ENCODE data around the gene SMURF2. TPM values are rescaled to one million over a fixed set of nuclear protein-coding genes. Genes with fewer than 3 reads are reported as not detected.

The SMURF2 gene
- total RNA-seq, 1 experiment from 2014 or later = 50.8 TPM

DNA sequence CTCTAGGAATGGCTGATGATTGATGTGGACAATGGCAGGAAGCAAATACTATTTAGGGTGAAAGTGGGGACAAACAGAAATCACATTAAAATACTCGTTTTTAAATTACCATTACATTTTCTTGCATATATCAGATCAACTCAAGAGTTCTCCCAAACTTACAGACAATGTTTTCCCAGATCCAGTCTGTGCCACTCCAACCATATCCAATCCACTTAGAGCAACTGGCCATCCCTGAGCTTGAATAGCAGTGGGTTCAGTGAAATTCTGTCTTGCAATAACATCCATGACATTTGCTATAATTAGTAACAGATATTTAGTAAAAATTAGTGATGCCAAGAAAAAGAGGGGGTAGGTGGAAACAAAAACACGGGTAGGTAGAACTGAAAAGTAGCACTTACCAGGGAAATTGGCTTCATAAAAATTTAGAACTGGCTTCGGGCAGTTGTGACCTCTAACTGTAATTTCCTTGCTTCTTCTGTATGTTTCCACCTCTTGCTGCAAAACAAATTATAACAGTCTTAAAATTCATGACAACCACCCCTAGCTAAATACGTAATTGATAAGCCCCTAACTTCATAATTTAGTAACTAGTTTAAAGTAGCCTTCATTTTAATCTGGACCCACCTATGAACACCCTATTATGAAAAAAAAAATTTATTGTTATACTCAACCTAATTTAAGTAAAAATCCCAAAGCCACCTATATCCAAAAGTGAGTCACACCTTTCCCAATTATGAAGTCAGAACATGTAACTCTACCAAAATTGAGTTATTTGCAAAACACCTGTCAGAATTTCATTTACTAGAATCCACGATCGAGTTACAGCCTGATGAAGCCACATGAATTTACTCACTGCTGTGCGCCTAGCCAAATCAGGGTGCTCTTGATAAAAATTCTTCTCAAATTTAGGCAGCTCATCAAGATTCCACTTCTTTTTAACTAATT is 158.0 kb downstream of the SMURF2 start:
- DNase-seq (ENCODE audit: low spot score) = no peak

DNA sequence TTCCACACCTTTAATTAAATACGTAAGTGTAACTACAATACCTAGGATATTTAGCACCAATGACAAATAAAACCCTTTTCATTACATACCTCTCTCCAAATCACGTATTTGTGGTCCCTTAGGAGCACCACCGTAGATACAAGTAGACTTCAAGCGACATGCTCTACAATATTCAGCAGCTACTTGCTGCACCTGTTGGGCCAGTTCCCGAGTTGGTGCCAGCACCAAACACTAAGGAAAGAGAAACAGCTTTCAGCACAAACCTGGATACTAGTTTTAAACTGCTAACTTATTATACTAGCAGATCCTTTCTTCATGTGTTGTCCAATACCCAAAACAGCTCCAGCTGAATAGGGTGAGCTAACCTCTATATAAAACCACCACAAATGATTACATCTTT is 158.8 kb downstream of the SMURF2 start:
- DNase-seq (ENCODE audit: low spot score) = no peak

DNA sequence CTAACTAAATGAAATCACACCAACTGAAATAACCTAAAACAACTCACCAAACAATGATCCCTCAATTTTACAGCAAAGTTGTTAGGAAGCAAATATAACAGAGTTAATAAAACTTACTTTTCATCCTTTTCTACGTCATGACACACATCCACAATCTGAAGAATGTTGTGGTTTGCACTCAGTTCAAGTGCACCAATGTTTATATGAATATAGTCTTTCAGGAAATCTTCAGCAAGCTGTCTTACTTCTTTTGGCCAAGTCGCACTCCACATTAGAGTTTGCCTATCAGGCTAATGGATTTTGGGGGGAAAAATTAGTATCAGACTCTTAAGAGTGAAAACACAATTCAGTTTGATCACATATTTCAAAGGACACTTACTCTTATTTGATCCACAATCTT is 159.3 kb downstream of the SMURF2 start:
- DNase-seq (ENCODE audit: low spot score) = no peak

DNA sequence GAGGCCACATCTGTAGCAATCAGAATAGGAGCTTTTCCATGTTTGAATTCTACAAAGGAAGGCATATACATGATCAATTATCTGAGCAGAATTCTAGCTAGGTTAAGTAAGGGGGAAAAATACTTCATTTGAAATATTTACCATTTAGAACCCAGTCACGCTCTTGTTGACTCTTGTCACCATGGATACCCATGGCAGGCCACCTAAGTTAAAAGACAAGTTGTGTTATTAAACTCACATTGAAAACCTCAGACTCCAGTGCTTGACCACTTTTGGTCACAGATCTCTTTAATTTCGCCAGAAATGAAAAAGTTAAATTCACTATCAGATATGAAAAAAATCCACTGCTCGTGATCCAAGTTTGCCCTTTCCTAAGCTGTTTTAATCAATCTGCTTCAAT is 160.1 kb downstream of the SMURF2 start:
- DNase-seq (ENCODE audit: low spot score) = no peak

DNA sequence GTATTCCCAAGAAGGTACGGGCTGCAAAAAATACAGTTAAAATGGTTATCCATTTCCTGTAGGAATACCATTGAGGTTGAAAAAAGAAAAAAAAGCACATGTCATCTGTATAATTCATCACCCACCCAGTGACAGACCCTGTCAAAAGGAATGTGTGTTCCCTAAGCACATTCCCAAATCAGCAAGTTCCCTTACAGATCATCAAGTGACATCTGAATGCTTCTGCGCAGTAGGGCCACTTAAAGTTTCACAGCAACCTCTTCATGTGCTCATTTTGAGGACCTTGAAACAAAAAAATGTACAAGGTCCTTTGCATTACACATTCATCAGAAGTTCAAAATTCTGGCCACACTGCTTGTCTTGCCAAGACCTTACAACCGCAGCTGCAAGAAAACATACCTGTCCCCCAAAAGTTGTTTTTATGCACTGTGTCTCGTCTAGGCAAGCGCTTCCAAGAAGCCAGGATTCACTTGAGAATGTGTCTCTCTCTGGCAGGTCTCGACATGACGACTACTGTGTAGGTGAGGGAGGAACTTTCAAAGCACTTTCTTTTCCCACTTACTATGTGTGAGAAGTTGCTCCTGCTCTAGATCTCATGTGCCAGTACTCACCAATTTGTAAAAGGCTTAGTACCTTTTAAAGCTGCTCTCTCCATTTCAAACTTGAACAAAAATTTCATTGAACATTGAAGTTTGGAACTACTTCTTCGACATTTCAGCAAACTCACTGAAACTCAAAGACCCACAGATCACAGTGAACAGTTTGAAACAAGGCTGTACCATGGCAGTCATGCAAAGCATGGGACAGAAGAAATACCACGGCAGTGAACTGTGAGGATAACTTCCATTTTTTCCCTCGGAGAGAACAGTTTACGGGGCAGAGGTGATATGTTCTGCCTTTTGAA is 161.0 kb downstream of the SMURF2 start:
- DNase-seq (ENCODE audit: low spot score) = no peak

DNA sequence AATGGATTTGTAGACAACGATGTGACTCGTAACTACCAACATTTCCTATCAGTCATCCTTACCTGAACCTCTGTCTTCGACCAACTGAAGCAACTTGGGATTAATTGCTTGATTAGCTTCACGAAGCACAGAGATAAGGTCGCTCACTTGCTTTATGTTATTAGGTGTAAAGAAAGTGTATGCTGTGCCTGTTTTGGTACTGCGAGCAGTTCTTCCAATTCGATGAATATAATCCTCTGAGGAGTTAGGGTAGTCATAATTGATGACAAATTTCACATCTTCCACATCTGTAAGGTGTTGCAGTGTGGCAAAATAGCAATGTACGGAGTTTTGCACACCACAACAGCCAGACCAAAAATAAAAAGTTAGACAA is 161.6 kb downstream of the SMURF2 start:
- no peak for DNase-seq (ENCODE audit: low spot score)

DNA sequence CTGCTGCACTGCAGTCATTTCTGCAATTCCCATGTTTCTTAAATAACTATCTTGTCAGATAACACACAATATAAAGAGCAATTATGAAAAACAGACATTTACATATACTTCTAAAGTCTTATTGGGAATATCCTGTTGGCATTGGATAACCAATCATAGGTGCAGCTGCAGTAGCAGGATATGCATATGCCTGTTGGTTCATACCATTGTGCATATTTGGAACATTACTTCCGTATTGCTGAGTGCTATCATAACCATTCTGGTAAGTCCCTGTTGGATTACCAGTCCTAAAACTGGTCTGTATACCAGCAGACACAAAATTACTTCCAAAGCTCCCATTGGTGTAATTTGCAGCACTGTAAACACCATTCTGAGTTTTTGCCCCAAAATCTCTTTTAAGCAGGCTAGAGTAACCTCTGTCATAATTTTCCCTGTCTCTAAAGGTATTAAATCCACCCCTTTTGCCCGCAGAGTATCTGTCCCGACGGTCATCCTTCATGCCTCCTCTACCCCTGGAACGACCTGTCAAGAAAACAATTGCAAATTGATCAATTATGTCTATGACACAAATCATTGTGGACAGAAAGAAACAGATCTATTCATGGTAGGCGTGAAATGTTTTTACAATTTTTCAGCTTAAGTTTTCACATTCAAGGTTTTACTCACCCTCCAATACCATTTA is 162.2 kb downstream of the SMURF2 start:
- DNase-seq (ENCODE audit: low spot score) = no peak

DNA sequence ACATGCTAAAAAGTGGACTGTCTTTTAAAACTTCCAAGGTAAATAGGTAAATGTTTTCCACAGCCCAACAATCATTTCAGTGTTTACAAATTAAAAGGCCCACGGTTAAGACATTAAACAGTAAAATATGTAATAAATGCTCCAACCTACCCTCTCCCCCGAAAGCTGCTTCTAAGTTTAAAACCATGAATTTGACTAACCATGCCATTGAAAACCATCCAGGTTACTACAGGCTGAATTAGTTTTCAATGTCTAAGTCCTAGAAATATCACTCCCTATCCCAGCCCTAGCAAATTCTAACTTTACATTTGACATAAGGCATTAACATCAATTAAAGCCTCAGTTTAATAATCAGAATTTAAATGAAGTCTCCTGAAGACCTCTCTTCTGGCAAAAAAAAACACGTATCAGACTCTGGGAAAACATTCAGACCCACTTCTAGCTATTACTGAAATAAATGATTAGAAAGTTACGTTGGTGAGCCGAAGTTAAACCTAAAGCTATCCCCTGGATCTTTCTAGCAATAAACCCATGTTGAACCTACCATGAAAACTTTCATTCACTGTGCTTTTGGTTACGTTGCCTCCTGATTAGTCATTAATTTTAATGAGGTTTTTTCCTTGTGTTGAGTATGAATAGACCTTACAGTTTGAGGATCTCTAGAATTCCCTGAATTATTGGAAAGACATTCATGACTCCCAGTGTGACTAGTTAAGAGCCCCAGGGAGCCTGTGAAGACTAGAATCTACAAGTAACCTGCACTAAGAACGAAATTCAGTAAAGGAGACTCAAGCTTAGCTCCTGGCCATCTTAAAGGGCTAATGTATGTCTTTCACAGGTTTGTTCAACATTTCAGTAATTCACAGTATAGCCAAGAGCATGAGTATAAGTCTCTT is 163.6 kb downstream of the SMURF2 start:
- no peak for DNase-seq (ENCODE audit: low spot score)

DNA sequence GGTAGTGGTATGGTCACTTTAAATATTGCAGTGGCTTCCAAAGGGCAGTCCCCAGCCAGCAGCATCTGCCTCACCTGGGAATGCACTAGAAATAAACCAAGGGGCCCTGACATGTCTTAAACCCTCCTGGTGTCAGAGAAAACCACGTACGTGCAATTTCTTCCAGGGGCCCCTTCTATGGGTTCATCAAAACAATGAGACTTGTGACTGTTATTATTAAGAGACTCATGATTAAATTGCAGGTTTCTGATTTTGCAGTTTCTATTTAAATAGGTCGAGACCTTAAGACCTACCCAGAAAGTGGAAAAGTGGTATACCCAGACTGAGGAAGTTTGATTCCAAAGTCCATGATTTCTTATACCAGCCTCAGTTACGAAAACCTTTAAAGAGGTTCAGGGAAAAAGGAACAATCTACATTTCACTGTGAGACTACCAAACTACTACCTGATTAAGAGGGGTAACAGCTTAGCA is 164.5 kb downstream of the SMURF2 start:
- DNase-seq (ENCODE audit: low spot score) = no peak

DNA sequence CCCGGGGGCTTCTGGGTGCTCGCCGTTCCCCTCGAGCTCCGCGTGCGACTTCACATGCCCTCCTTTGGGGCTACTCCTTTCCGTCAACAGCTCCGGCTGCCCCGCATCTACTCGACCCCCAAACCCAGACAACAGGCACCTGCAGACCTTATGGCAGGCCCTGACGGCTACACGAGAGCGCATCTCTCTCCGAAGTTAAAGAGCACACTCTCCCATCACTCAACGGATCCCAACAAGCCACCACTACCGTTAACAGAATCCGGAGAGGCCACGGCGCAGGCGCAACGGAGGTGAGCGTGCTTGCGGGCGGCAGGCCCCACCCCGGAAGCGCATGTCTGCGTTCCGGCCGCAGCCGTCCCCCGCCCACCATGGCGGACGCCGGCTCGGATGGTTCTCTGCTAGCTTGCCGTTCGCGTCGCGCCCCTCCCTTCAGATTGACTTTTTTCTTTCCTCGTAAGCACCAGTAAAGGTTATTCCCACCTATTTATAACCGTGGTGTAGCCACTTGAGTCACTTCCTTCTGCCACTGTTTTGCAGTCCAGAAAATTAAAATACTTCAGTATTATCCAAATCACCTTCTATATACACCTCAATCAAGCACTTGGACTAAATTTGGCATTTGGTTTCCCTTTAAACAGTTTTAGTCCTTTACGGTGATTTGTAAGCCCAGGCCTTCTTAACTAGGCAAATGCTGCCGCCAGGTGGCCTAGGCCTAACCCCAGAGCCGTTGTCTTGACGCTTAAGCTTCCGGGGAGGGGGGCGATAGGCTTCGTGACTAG is 165.1 kb downstream of the SMURF2 start, which contains the start of gene POLG2:
Gene POLG2, minus strand, starts transcription at position 269 of the 779 bp plus-strand sequence. Its CDS starts 86 bp downstream, at position 183.
- peak; percentile 87 for DNase-seq (ENCODE audit: low spot score)

DNA sequence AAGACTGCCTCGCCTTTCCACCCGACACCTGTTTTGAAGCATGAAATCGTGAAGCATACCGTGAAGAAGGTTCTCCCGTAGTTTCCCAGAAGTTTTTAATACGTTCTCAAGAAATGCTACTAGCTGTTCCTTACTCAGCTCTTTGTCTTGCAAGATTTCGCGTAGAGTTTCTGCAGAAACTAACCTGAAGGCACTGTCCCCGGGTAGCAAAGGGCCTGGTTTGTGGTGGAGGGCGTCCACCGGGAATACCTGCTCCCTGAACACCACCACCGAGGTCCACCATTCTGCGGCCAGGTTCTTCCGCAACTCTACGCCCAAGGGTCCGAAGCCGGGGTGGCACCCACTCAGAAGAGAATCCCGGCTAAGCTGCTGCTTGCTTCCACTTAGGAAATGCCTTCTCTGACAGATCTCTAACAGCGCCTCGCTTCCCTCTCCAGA is 165.7 kb downstream of the SMURF2 start:
- no peak for DNase-seq (ENCODE audit: low spot score)

Other genes starting within 250 kb of the SMURF2 start
- gene MILR1, start 213.2 kb downstream of the SMURF2 start, total RNA-seq (2014; rRNA removed; shearing (Covaris generic)) = 1.4 and 6.6 TPM in 2 replicates
- 7.1 and 11.0 TPM in 2 replicates for gene POLG2, start 165.3 kb downstream of the SMURF2 start, total RNA-seq (2014; rRNA removed; shearing (Covaris generic))
- 338 and 562 TPM in 2 replicates for gene DDX5, start 156.0 kb downstream of the SMURF2 start, total RNA-seq (2014; rRNA removed; shearing (Covaris generic))
- 15.5 and 36.7 TPM in 2 replicates for gene CEP95, start 155.3 kb downstream of the SMURF2 start, total RNA-seq (2014; rRNA removed; shearing (Covaris generic))